NK-92 (cell line): Measurements from ENCODE around the gene HEPHL1.
"Not testable (repeated sequence)": the region's sequence is repeated elsewhere in the genome, so short reads cannot be mapped to it uniquely, and the experiment has no call there.

Experiments used
- DNase-seq: peaks from one replicate; lab custom pipeline; 2025; ENCODE audit not compliant: unreplicated experiment; lab: John Stamatoyannopoulos, UW

The HEPHL1 gene

GRCh38 chr11:94084164-94084563 lies 63.0 kb downstream of the HEPHL1 start:
- DNase-seq = no peak

GRCh38 chr11:94088906-94089305 lies 67.8 kb downstream of the HEPHL1 start:
- DNase-seq = no peak

- DNase-seq = no peak
These were observed 68.2 kb downstream of the HEPHL1 start for GRCh38 chr11:94089341-94089740.

GRCh38 chr11:94090401-94090800 lies 69.2 kb downstream of the HEPHL1 start:
- DNase-seq = no peak

- DNase-seq = no peak
These were observed 69.9 kb downstream of the HEPHL1 start for GRCh38 chr11:94091091-94091490.

- DNase-seq = no peak
These were observed 79.1 kb downstream of the HEPHL1 start for GRCh38 chr11:94100253-94100652.

- no peak for DNase-seq
These were observed 82.3 kb downstream of the HEPHL1 start for GRCh38 chr11:94103471-94103870.

- DNase-seq = no peak
These were observed 83.6 kb downstream of the HEPHL1 start for GRCh38 chr11:94104734-94105133.

- DNase-seq = no peak
These were observed 85.6 kb downstream of the HEPHL1 start for GRCh38 chr11:94106716-94107115.

- no peak for DNase-seq
These were observed 86.2 kb downstream of the HEPHL1 start for GRCh38 chr11:94107363-94107762.

- DNase-seq = no peak
These were observed 90.1 kb downstream of the HEPHL1 start for GRCh38 chr11:94111241-94111640.

GRCh38 chr11:94111660-94112059 lies 90.5 kb downstream of the HEPHL1 start:
- DNase-seq = no peak

- no peak for DNase-seq
These were observed 91.2 kb downstream of the HEPHL1 start for GRCh38 chr11:94112206-94112953.

GRCh38 chr11:94117197-94117574 lies 96.0 kb downstream of the HEPHL1 start:
- DNase-seq = no peak

GRCh38 chr11:94117871-94118270 lies 96.7 kb downstream of the HEPHL1 start:
- DNase-seq = no peak

- not testable (repeated sequence) for DNase-seq
These were observed 98.5 kb downstream of the HEPHL1 start for GRCh38 chr11:94119676-94120075.

GRCh38 chr11:94120516-94120915 lies 99.4 kb downstream of the HEPHL1 start:
- DNase-seq = not testable (repeated sequence)

- no peak for DNase-seq
These were observed 99.8 kb downstream of the HEPHL1 start for GRCh38 chr11:94120946-94121345.

GRCh38 chr11:94125407-94126115 lies 104.4 kb downstream of the HEPHL1 start:
- DNase-seq = no peak

GRCh38 chr11:94127638-94128037 lies 106.5 kb downstream of the HEPHL1 start:
- no peak for DNase-seq

GRCh38 chr11:94128291-94128745 lies 107.2 kb downstream of the HEPHL1 start:
- no peak for DNase-seq

- DNase-seq = no peak
These were observed 107.8 kb downstream of the HEPHL1 start, which contains the start of gene PANX1 for GRCh38 chr11:94128746-94129511. Gene PANX1, plus strand, starts transcription at chr11:94128841. Its CDS starts 472 bp downstream, at chr11:94129313.
